Measurements from ENCODE around the gene FCSK. TPM values are rescaled to one million over a fixed set of nuclear protein-coding genes. Genes with fewer than 3 reads are reported as not detected.

The FCSK gene
- total RNA-seq, 1 experiment from 2014 or later, result 11.2 TPM

GRCh38 chr16:70478169-70478568 is 23.8 kb downstream of the FCSK start:
- CTCF ChIA-PET, result interaction anchor here (0.5 kb wide), 1 partner anchor 189 kb away, joined by 4 read pairs; the partner anchor contains the start of gene AARS1
- Histone ChIP-seq H3K36me3 (ENCODE audit: insufficient read depth, low read length, poor library complexity, severe bottlenecking) (peaks cover 4% of the 10 kb centered on the region), H3K9me3 (ENCODE audit: low read depth, low read length, poor library complexity, severe bottlenecking) (no peaks in the 10 kb centered on the region), H3K27ac (ENCODE audit: low read depth, low read length, poor library complexity, severe bottlenecking) (no peak overlapping the region), H3K27me3 (replicated peaks; ENCODE audit: insufficient read depth, low read depth, low read length, poor library complexity) (no peaks in the 10 kb centered on the region), H3K4me3 (ENCODE audit: low read depth, low read length, poor library complexity, severe bottlenecking) (no peak overlapping the region), H3K4me1 (ENCODE audit: insufficient read depth, low read length, poor library complexity, severe bottlenecking) (no peaks in the 10 kb centered on the region)
- POLR2A ChIA-PET (ENCODE audit: low non-redundant PET), result no interaction called here
- BruUV-seq (replicated peaks), result no TSS peak
- DNase-seq (ENCODE audit: low spot score), result no peak
- no peak for TF ChIP-seq EZH2 (IDR thresholded peaks at IDR 0.05; ENCODE audit: borderline replicate concordance, low read depth, low read length, poor library complexity, severe bottlenecking)
- TF ChIP-seq, protein P1, sequence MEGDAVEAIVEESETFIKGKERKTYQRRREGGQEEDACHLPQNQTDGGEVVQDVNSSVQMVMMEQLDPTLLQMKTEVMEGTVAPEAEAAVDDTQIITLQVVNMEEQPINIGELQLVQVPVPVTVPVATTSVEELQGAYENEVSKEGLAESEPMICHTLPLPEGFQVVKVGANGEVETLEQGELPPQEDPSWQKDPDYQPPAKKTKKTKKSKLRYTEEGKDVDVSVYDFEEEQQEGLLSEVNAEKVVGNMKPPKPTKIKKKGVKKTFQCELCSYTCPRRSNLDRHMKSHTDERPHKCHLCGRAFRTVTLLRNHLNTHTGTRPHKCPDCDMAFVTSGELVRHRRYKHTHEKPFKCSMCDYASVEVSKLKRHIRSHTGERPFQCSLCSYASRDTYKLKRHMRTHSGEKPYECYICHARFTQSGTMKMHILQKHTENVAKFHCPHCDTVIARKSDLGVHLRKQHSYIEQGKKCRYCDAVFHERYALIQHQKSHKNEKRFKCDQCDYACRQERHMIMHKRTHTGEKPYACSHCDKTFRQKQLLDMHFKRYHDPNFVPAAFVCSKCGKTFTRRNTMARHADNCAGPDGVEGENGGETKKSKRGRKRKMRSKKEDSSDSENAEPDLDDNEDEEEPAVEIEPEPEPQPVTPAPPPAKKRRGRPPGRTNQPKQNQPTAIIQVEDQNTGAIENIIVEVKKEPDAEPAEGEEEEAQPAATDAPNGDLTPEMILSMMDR (conservative IDR thresholded peaks at IDR 0.05; ENCODE audit: low read depth, low read length), result no peak
- intact Hi-C loops (cut with micrococcal nuclease; ENCODE audit: unreplicated experiment), result no loop called here

- TF ChIP-seq EZH2 (IDR thresholded peaks at IDR 0.05; ENCODE audit: borderline replicate concordance, low read depth, low read length, poor library complexity, severe bottlenecking), result no peak
- TF ChIP-seq, protein P1 (conservative IDR thresholded peaks at IDR 0.05; ENCODE audit: low read depth, low read length), result no peak
- Histone ChIP-seq H3K9me3 (ENCODE audit: low read depth, low read length, poor library complexity, severe bottlenecking) (no peaks in the 10 kb centered on the region), H3K27me3 (replicated peaks; ENCODE audit: insufficient read depth, low read depth, low read length, poor library complexity) (no peaks in the 10 kb centered on the region), H3K27ac (ENCODE audit: low read depth, low read length, poor library complexity, severe bottlenecking) (no peak overlapping the region), H3K36me3 (ENCODE audit: insufficient read depth, low read length, poor library complexity, severe bottlenecking) (peaks cover 4% of the 10 kb centered on the region), H3K4me1 (ENCODE audit: insufficient read depth, low read length, poor library complexity, severe bottlenecking) (no peaks in the 10 kb centered on the region), H3K4me3 (ENCODE audit: low read depth, low read length, poor library complexity, severe bottlenecking) (no peak overlapping the region)
- no TSS peak for BruUV-seq (replicated peaks)
- no peak for DNase-seq (ENCODE audit: low spot score)
- intact Hi-C loops (cut with micrococcal nuclease; ENCODE audit: unreplicated experiment), result no loop called here
- POLR2A ChIA-PET (ENCODE audit: low non-redundant PET), result no interaction called here
- CTCF ChIA-PET, result no interaction called here
Measured at GRCh38 chr16:70478912-70479341, 24.5 kb downstream of the FCSK start.

DNA sequence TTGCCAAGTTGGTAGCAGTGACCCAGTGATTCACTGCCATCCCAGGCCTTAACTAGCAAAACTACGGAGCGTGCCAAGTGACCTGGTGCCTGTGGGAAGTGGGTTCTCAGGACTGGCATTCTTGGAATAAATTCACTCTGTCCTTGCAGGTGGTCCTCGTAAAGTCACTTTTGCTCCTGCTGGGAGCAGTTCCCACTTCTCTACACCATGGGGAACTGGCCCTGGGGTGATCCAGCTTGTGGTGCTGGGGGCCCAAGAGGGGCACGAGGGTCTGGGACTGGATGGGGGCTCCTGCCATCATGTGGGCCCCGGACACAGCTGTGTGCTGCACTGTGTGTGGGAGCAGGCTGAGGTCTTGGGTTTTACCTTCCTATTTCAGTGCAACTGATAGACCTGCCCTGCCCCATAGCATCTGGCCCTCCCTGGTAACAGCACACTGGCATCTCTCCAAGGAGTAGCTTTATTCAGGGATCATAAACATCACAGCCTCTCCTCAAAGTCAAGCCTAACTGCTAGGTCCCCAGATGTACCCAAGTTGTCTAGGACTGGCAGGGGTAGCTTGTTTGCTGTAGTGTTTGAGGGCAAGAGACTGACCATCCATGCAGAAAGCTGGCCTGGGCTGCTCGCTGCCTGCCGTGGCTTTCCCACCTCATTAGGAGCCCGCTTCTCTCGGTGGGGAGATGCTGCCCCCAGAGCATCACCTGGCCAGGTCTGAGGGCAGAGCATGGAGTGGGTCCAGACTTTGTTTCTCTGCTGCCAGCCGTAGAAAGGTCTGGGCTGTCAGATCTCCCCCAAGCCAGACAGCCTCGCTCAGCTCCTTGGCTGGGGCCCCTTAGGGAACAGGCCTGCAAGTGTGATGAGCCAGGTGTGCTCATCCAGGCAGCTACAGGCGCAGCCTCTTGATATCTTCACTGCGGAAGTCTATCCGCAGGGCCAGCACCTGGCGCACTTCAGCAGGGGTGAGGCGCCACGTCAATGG is 26.0 kb downstream of the FCSK start:
- no peak for DNase-seq (ENCODE audit: low spot score)
- TF ChIP-seq, protein P1 (conservative IDR thresholded peaks at IDR 0.05; ENCODE audit: low read depth, low read length), result no peak
- no peak for TF ChIP-seq EZH2 (IDR thresholded peaks at IDR 0.05; ENCODE audit: borderline replicate concordance, low read depth, low read length, poor library complexity, severe bottlenecking)
- BruUV-seq (replicated peaks), result TSS peak; percentile 61
- Histone ChIP-seq H3K9me3 (ENCODE audit: low read depth, low read length, poor library complexity, severe bottlenecking) (no peaks in the 10 kb centered on the region), H3K27me3 (replicated peaks; ENCODE audit: insufficient read depth, low read depth, low read length, poor library complexity) (no peaks in the 10 kb centered on the region), H3K36me3 (ENCODE audit: insufficient read depth, low read length, poor library complexity, severe bottlenecking) (peaks cover 4% of the 10 kb centered on the region), H3K27ac (ENCODE audit: low read depth, low read length, poor library complexity, severe bottlenecking) (no peak overlapping the region), H3K4me1 (ENCODE audit: insufficient read depth, low read length, poor library complexity, severe bottlenecking) (no peaks in the 10 kb centered on the region), H3K4me3 (ENCODE audit: low read depth, low read length, poor library complexity, severe bottlenecking) (no peak overlapping the region)
- ChIA-PET POLR2A (ENCODE audit: low non-redundant PET) (no interaction called here), CTCF (no interaction called here)
- intact Hi-C loops (cut with micrococcal nuclease; ENCODE audit: unreplicated experiment), result no loop called here

Measured in A673 (cell line).